Measurements from ENCODE around the gene GSDMA.

GRCh38 chr17:40024901-40025300, 62.1 kb downstream of the GSDMA start:
- TF ChIP-seq CTCF (IDR thresholded peaks at IDR 0.05; ENCODE audit: poor library complexity) (no peak), EZH2 (IDR thresholded peaks at IDR 0.05; ENCODE audit: borderline replicate concordance) (no peak), EZH2phosphoT487 (IDR thresholded peaks at IDR 0.05; ENCODE audit: low read depth, severe bottlenecking, unreplicated experiment) (no peak)
